Caco-2 (cell line): ENCODE data around the gene SLC6A20. TPM values are rescaled to one million over a fixed set of nuclear protein-coding genes. Genes with fewer than 3 reads are reported as not detected.

Experiments
- BruUV-seq: library from RNA; stranded (reverse); fragments of 400-500 nt; replicated peaks from 2 replicates; lab custom pipeline; 2021; lab: Mats Ljungman, UMichigan
- CTCF ChIA-PET: fragments of 300-600 bp; sonication (Branson Sonifier 250); formaldehyde crosslinking; loops from one replicate; lab custom pipeline; 2022; ENCODE audit warnings: antibody characterized with exemption; lab: Charles Lee
- POLR2A ChIA-PET: fragments of 300-600 bp; sonication (Branson Sonifier 250); formaldehyde crosslinking; loops from one replicate; lab custom pipeline; 2022; ENCODE audit warnings: antibody characterized with exemption; lab: Charles Lee
- DNase-seq, 2 experiments: peaks; one replicate each; pipeline versions ENCODE4 v3.0.0 to v3.0.0-alpha.2; 2020 to 2022
- H3K27me3 ChIP-seq: replicated peaks from 2 replicates; pipeline ENCODE4 v1.6.0; 2011; ENCODE audit warnings: low read length; ENCODE audit not compliant: control insufficient read depth, insufficient read depth
- H3K36me3 ChIP-seq: 2 replicates; pipeline ENCODE4 v1.5.1; 2011; ENCODE audit warnings: low read length; ENCODE audit not compliant: control insufficient read depth, insufficient read depth
- H3K4me1 ChIP-seq: fragments of 250-450 bp; sonication (Bioruptor Pico); 2 replicates; pipeline ENCODE4 v1.5.1; 2020; ENCODE audit warnings: mild to moderate bottlenecking
- H3K4me3 ChIP-seq: 2 replicates; pipeline ENCODE4 v1.5.1; 2011; ENCODE audit warnings: low read depth, mild to moderate bottlenecking, control low read depth, low read length
- H3K9me3 ChIP-seq: fragments of 250-450 bp; sonication (Bioruptor Pico); 2 replicates; pipeline ENCODE4 v1.5.1; 2020; ENCODE audit warnings: mild to moderate bottlenecking, moderate library complexity
- H3K27ac Mint-ChIP-seq: one replicate; pipeline ENCODE4 v1.8.0; 2022; ENCODE audit warnings: mixed read lengths; ENCODE audit not compliant: unreplicated experiment
- H3K27me3 Mint-ChIP-seq: one replicate; pipeline ENCODE4 v1.8.0; 2022; ENCODE audit warnings: mixed read lengths; ENCODE audit not compliant: insufficient read depth, unreplicated experiment
- H3K36me3 Mint-ChIP-seq: one replicate; pipeline ENCODE4 v1.8.0; 2022; ENCODE audit warnings: mild to moderate bottlenecking, mixed read lengths; ENCODE audit not compliant: insufficient read depth, unreplicated experiment
- H3K4me1 Mint-ChIP-seq: one replicate; pipeline ENCODE4 v1.8.0; 2022; ENCODE audit warnings: low read depth, mixed read lengths; ENCODE audit not compliant: unreplicated experiment
- H3K4me3 Mint-ChIP-seq: one replicate; pipeline ENCODE4 v1.8.0; 2022; ENCODE audit warnings: mild to moderate bottlenecking, moderate library complexity, mixed read lengths; ENCODE audit not compliant: unreplicated experiment
- H3K9me3 Mint-ChIP-seq: one replicate; pipeline ENCODE4 v1.8.0; 2022; ENCODE audit warnings: mixed read lengths; ENCODE audit not compliant: unreplicated experiment
- CTCF ChIP-seq, 2 experiments: fragments of 200-600 bp in 1 of 2; IDR thresholded peaks; 1 replicate in 1 of 2; 2 replicates in 1 of 2; pipeline versions ENCODE4 v1.5.1 to v1.8.0; 2011 to 2022; ENCODE audit warnings: antibody characterized with exemption in 1 of 2, control low read depth in 1 of 2, inconsistent platforms in 1 of 2, low read depth in 1 of 2, low read length in 1 of 2, mild to moderate bottlenecking in 1 of 2, moderate library complexity in 1 of 2; ENCODE audit not compliant: insufficient read depth in 1 of 2, severe bottlenecking in 1 of 2, unreplicated experiment in 1 of 2
- intact Hi-C: fragments of 100-400 bp; cut with micrococcal nuclease; formaldehyde crosslinking; loops from one replicate; pipeline ENCODE4 v1.10.0; 2022; ENCODE audit not compliant: unreplicated experiment
- total RNA-seq: library from RNA; stranded (reverse); gene quantifications from 2 replicates; pipeline ENCODE4 v1.2.3, GENCODE V29; 2022

Gene SLC6A20
- total RNA-seq, 1 experiment from 2014 or later = 0.39 TPM

GRCh38 chr3:45794177-45794560 is 2.2 kb downstream of the SLC6A20 start:
- ChIA-PET POLR2A (no interaction called here), CTCF (no interaction called here)
- intact Hi-C loops = no loop called here
- H3K4me1 ChIP-seq = no peaks in the 10 kb centered on the region
- H3K36me3 ChIP-seq = no peaks in the 10 kb centered on the region; the same call in 1 of the 2 replicates
- Mint-ChIP-seq H3K4me3 (no peak overlapping the region), H3K27me3 (peaks cover 4% of the 10 kb centered on the region), H3K36me3 (no peaks in the 10 kb centered on the region), H3K27ac (no peak overlapping the region), H3K9me3 (peaks cover 8% of the 10 kb centered on the region), H3K4me1 (peaks cover 5% of the 10 kb centered on the region)
- BruUV-seq = no TSS peak
- H3K4me3 ChIP-seq = no peak overlapping the region
- TF ChIP-seq CTCF (IDR thresholded peaks at IDR 0.05; ENCODE audit: insufficient read depth in 1 of 2, low read depth in 1 of 2, low read length in 1 of 2, severe bottlenecking in 1 of 2, unreplicated experiment in 1 of 2) = no peak
- DNase-seq = no peak
- 0 out of 2 replicates have a peak, but pooled peaks cover 1% of the 10 kb centered on the region for H3K9me3 ChIP-seq
- no peaks in the 10 kb centered on the region for H3K27me3 ChIP-seq

DNA sequence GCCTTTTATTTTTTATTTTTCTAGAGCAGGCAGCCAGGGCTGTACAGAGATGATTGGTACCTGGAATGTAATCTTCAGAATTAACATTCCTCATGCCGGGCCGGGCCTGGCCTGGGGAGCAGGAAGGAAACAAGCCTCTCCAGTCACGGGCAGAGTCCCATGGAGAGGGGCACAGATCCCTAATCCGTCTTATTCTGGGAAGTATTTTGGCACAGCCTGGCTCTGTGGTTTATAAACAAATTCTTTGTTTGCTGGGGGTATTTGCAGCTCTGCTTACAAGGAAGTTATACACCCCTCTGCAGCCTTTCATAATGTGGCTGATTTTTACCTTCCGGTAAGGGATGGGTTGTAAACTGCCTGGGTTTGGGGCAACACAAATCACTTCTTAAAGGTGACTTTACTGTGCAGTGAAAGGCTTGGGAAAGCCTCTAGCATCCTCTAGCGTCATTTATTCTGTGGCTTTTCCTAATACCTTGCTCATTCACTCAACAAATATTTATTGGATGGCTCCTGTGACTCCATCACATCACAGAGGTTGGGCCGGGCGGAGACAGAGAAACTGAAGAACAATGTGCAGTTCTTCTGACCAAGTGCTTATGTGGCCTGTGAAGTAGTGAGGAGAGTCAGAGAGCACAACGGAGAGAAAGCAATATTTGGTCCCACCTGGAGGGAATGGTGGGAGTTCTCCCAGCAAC is 2.7 kb downstream of the SLC6A20 start:
- H3K36me3 ChIP-seq = no peaks in the 10 kb centered on the region; the same call in 1 of the 2 replicates
- Mint-ChIP-seq H3K27me3 (peaks cover 4% of the 10 kb centered on the region), H3K4me1 (peaks cover 5% of the 10 kb centered on the region), H3K9me3 (peaks cover 8% of the 10 kb centered on the region), H3K4me3 (no peak overlapping the region), H3K27ac (no peak overlapping the region), H3K36me3 (no peaks in the 10 kb centered on the region)
- no TSS peak for BruUV-seq
- H3K9me3 ChIP-seq = 0 out of 2 replicates have a peak, but pooled peaks cover 4% of the 10 kb centered on the region
- H3K4me3 ChIP-seq = no peak overlapping the region
- TF ChIP-seq CTCF (IDR thresholded peaks at IDR 0.05; ENCODE audit: insufficient read depth in 1 of 2, low read depth in 1 of 2, low read length in 1 of 2, severe bottlenecking in 1 of 2, unreplicated experiment in 1 of 2) = no peak
- H3K27me3 ChIP-seq = no peaks in the 10 kb centered on the region
- ChIA-PET POLR2A (no interaction called here), CTCF (no interaction called here)
- DNase-seq = no peak
- intact Hi-C loops = no loop called here
- H3K4me1 ChIP-seq = no peaks in the 10 kb centered on the region

- POLR2A ChIA-PET = no interaction called here
- Histone ChIP-seq H3K27me3 (no peaks in the 10 kb centered on the region), H3K36me3 (no peaks in the 10 kb centered on the region; the same call in 1 of the 2 replicates), H3K9me3 (0 out of 2 replicates have a peak, but pooled peaks cover 4% of the 10 kb centered on the region), H3K4me1 (no peaks in the 10 kb centered on the region), H3K4me3 (no peak overlapping the region)
- H3K27ac Mint-ChIP-seq = no peak overlapping the region
- H3K4me3 Mint-ChIP-seq = no peak overlapping the region
- TF ChIP-seq CTCF (IDR thresholded peaks at IDR 0.05; ENCODE audit: insufficient read depth in 1 of 2, low read depth in 1 of 2, low read length in 1 of 2, severe bottlenecking in 1 of 2, unreplicated experiment in 1 of 2) = no peak
- H3K27me3 Mint-ChIP-seq = peaks cover 4% of the 10 kb centered on the region
- no TSS peak for BruUV-seq
- CTCF ChIA-PET = no interaction called here
- peaks cover 8% of the 10 kb centered on the region for H3K9me3 Mint-ChIP-seq
- intact Hi-C loops = no loop called here
- no peak for DNase-seq
- peaks cover 5% of the 10 kb centered on the region for H3K4me1 Mint-ChIP-seq
- H3K36me3 Mint-ChIP-seq = no peaks in the 10 kb centered on the region
Measured at GRCh38 chr3:45792516-45793172, 3.7 kb downstream of the SLC6A20 start.
